Ovary (tissue), 9 donors: ENCODE measurements around the gene ADCY5. TPM values are rescaled to one million over a fixed set of nuclear protein-coding genes. Genes with fewer than 3 reads are reported as not detected.

ENCODE experiments used
- DNase-seq, 5 donors: peaks; one replicate each; pipeline ENCODE4 v3.0.0-alpha.2; 2019 to 2020
- H3K27ac ChIP-seq, 2 donors: fragments of 200-600 bp; one replicate each; pipeline versions ENCODE4 v1.5.1 to v1.8.0; 2019 to 2022
- H3K27me3 ChIP-seq: fragments of 200-600 bp; one replicate; pipeline ENCODE4 v1.8.0; 2022
- H3K36me3 ChIP-seq: fragments of 200-600 bp; sonication (generic); one replicate; pipeline ENCODE4 v1.5.1; 2019
- H3K4me1 ChIP-seq: one replicate; pipeline ENCODE4 v1.8.1; 2013; ENCODE audit warnings: mild to moderate bottlenecking, moderate library complexity; ENCODE audit not compliant: insufficient read depth
- H3K4me3 ChIP-seq: fragments of 200-600 bp; sonication (generic); one replicate; pipeline ENCODE4 v1.5.1; 2017
- H3K9me3 ChIP-seq, 2 donors: fragments of 200-600 bp in 1 of 2; sonication (generic) in 1 of 2; one replicate each; pipeline versions ENCODE4 v1.5.1 to v1.8.1; 2013 to 2019; ENCODE audit warnings: mild to moderate bottlenecking in 1 of 2, moderate library complexity in 1 of 2
- CTCF ChIP-seq, 3 donors: fragments of 450-650 bp in 2 of 3; fragments of 200-600 bp in 1 of 3; IDR thresholded peaks; one replicate each; pipeline versions ENCODE4 v1.5.1 to v1.8.0; 2016 to 2022; ENCODE audit warnings: antibody characterized with exemption in 3 of 3, mild to moderate bottlenecking in 1 of 3
- EP300 ChIP-seq: sonication (generic); formaldehyde crosslinking; IDR thresholded peaks from one replicate; pipeline ENCODE4 v1.6.1; 2017; ENCODE audit warnings: antibody characterized with exemption
- POLR2A ChIP-seq: fragments of 450-650 bp; IDR thresholded peaks from one replicate; pipeline ENCODE4 v1.6.1; 2017; ENCODE audit warnings: antibody characterized with exemption, mild to moderate bottlenecking, moderate library complexity
- WGBS, 3 donors: extraction: QIAGEN DNeasy Blood & Tissue Kit in 1 of 3; methylation state at CpG; one replicate each; pipeline versions ENCODE4 v1.1.5 to v1.1.7; 2013 to 2017; 5-methylcytosine and 5-hydroxymethylcytosine counted together
- intact Hi-C, 4 donors: fragments of 100-400 bp; cut with DNase I; formaldehyde crosslinking; loops; one replicate each; pipeline versions ENCODE4 v1.11.0 to v1.15.1; 2022 to 2023
- polyA plus RNA-seq, 2 donors: library from polyadenylated mRNA; stranded (reverse); fragments of 200-250 nt in 1 of 2; fragments of 350-450 nt in 1 of 2; fragmentation: Illumina TruSeq in 1 of 2; extraction: RNeasy Lipid Tissue Mini Kit (QIAGEN cat#74804) in 1 of 2; gene quantifications; one replicate each; pipeline ENCODE4 v1.2.3, GENCODE V29; 2013 to 2014
- total RNA-seq, 7 donors: library from RNA; depleted of rRNA in 2 of 7; stranded (reverse); fragments of >200 nt in 2 of 7; fragmentation: NEBNext Ultra II Directional in 3 of 7; extraction: Animal tissue kit (Norgen Biotek cat#: 25700) in 3 of 7; gene quantifications; one replicate each; pipeline versions ENCODE4 v1.1.0 to v1.2.4, GENCODE V29; 2016 to 2023
- donor health status: DM: no; HTN: no; CAD: no; lungs with moderate emphysema.
- donor health status: DM: no; HTN: no; CAD: no.
- donor health status: Bipolar disorder and iron deficiency.
- donor health status: DM: yes; HTN: yes; CAD: no.
- donor health status: DM: no; HTN: no; CAD: no.
- donor health status: DM: yes; HTN: yes; CAD: no.

ADCY5 gene
- total and polyA plus RNA-seq, 9 donors = 5.3 to 36.2 (median 20.3) TPM

- Histone ChIP-seq H3K36me3 (no peaks in the 10 kb centered on the region), H3K4me1 (peaks cover 16% of the 10 kb centered on the region), H3K9me3 (no peaks in the 10 kb centered on the region), H3K27me3 (no peaks in the 10 kb centered on the region), H3K4me3 (no peak overlapping the region), H3K27ac (peak overlapping the region; percentile 62 to 75)
- intact Hi-C loops = loop anchor here in 2 of 4 donors (2.0 to 5.0 kb wide), 2 partner anchors 116 to 120 kb away; partner anchors contain the start of gene ADCY5 (in 1 of the 2)
- DNase-seq = peak; percentile 66 to 78 (median 68)
- 2 to 6% (median 5%) methylated on average over 8 of the region's 8 CpGs for WGBS, 3 donors
- no peak for TF ChIP-seq EP300
- no peak for TF ChIP-seq POLR2A
- TF ChIP-seq CTCF (IDR thresholded peaks at IDR 0.05) = no peak
These were observed 117.9 kb downstream of the ADCY5 start for GRCh38 chr3:123331006-123331405.

- peaks cover 16% of the 10 kb centered on the region for H3K4me1 ChIP-seq
- TF ChIP-seq CTCF (IDR thresholded peaks at IDR 0.05) = no peak
- intact Hi-C loops = loop anchor here in 2 of 4 donors (2.0 to 5.0 kb wide), 2 partner anchors 117 to 120 kb away; partner anchors contain the start of gene ADCY5 (in 1 of the 2)
- H3K36me3 ChIP-seq = no peaks in the 10 kb centered on the region
- H3K27ac ChIP-seq = peak overlapping the region; percentile 62 to 75
- no peaks in the 10 kb centered on the region for H3K9me3 ChIP-seq
- peak; percentile 55 to 74 (median 63) for DNase-seq
- 12 to 20% (median 16%) methylated on average over 15 of the region's 15 CpGs for WGBS, 3 donors
- H3K27me3 ChIP-seq = no peaks in the 10 kb centered on the region
- H3K4me3 ChIP-seq = no peak overlapping the region
These were observed 118.4 kb downstream of the ADCY5 start for GRCh38 chr3:123330441-123330991.

- Histone ChIP-seq H3K9me3 (no peaks in the 10 kb centered on the region), H3K36me3 (no peaks in the 10 kb centered on the region), H3K4me1 (peaks cover 16% of the 10 kb centered on the region), H3K27me3 (no peaks in the 10 kb centered on the region), H3K4me3 (no peak overlapping the region), H3K27ac (peak overlapping the region; percentile 62 to 75)
- no peak for TF ChIP-seq EP300
- no peak for TF ChIP-seq POLR2A
- no peak for TF ChIP-seq CTCF (IDR thresholded peaks at IDR 0.05)
- WGBS, 3 donors = 54 to 67% (median 64%) methylated on average over 10 of the region's 10 CpGs
- intact Hi-C loops = loop anchor here (1.0 to 5.0 kb wide), 8 partner anchors 118 to 1798 kb away; partner anchors contain the start of gene ADCY5 (in 1 of the 4)
- peak in 1 of 5 donors; percentile 26 for DNase-seq
These were observed 119.1 kb downstream of the ADCY5 start for GRCh38 chr3:123329636-123330340.

GRCh38 chr3:123328851-123329635, 119.8 kb downstream of the ADCY5 start:
- H3K4me1 ChIP-seq = peaks cover 16% of the 10 kb centered on the region
- peak; percentile 72 to 89 (median 87) for DNase-seq
- H3K27ac ChIP-seq = no peak overlapping the region
- intact Hi-C loops = loop anchor here (1.0 to 5.0 kb wide), 6 partner anchors 158 to 1798 kb away; no protein-coding TSS in a partner anchor
- no peaks in the 10 kb centered on the region for H3K27me3 ChIP-seq
- H3K4me3 ChIP-seq = no peak overlapping the region
- TF ChIP-seq EP300 (no peak), POLR2A (no peak), CTCF (IDR thresholded peaks at IDR 0.05) (peak; percentile 91 to 95 (median 93))
- 20 to 23% (median 21%) methylated on average over 13 of the region's 13 CpGs for WGBS, 3 donors
- H3K9me3 ChIP-seq = no peaks in the 10 kb centered on the region
- no peaks in the 10 kb centered on the region for H3K36me3 ChIP-seq
